Spinal cord (tissue), 10 donors: ENCODE results near the gene DCP2. TPM values are rescaled to one million over a fixed set of nuclear protein-coding genes. Genes with fewer than 3 reads are reported as not detected.
A peak's percentile ranks its signal among the peaks of the same experiment; 100 is the strongest.
"Not testable (repeated sequence)": the region's sequence is repeated elsewhere in the genome, so short reads cannot be mapped to it uniquely, and the experiment has no call there.

ENCODE experiments used
- DNase-seq, 6 donors: peaks; one replicate each; pipeline versions ENCODE4 v3.0.0 to v3.0.0-alpha.2; 2013 to 2015; ENCODE audit warnings: low spot score in 6 of 6, low read depth in 4 of 6
- H3K27ac ChIP-seq: one replicate; pipeline ENCODE4 v1.5.1; 2013; ENCODE audit warnings: low read depth, low read length, control low read depth
- H3K27me3 ChIP-seq: one replicate; pipeline ENCODE4 v1.6.1; 2013; ENCODE audit warnings: low read length; ENCODE audit not compliant: control insufficient read depth, insufficient read depth
- H3K36me3 ChIP-seq: one replicate; pipeline ENCODE4 v1.6.1; 2013; ENCODE audit warnings: low read length; ENCODE audit not compliant: control insufficient read depth, insufficient read depth
- H3K4me1 ChIP-seq: one replicate; pipeline ENCODE4 v1.6.1; 2013; ENCODE audit warnings: low read length; ENCODE audit not compliant: control insufficient read depth, insufficient read depth
- H3K4me3 ChIP-seq: one replicate; pipeline ENCODE4 v1.5.1; 2013; ENCODE audit warnings: low read depth, low read length, control low read depth
- H3K9me3 ChIP-seq: one replicate; pipeline ENCODE4 v1.6.1; 2013; ENCODE audit warnings: low read length; ENCODE audit not compliant: control insufficient read depth, insufficient read depth
- WGBS: methylation state at CpG from one replicate; pipeline ENCODE4 v1.1.5; 2013; ENCODE audit warnings: missing lambda C conversion rate; ENCODE audit not compliant: insufficient coverage; 5-methylcytosine and 5-hydroxymethylcytosine counted together
- polyA plus RNA-seq, 2 donors: library from polyadenylated mRNA; unstranded; fragments of 120-200 nt; gene quantifications; one replicate each; pipeline ENCODE4 v1.2.1, GENCODE V29; 2013; ENCODE audit not compliant: insufficient read length in 2 of 2
- total RNA-seq, 2 donors: library from RNA; depleted of rRNA in 1 of 2; stranded (reverse); fragments of 120-200 nt in 1 of 2; fragments of >200 nt in 1 of 2; gene quantifications; one replicate each; pipeline versions ENCODE4 v1.2.3 to v1.2.4, GENCODE V29; 2013 to 2014
- donor health status: healthy.

DCP2 gene
- total and polyA plus RNA-seq, 4 donors, result 17.8 to 82.1 (median 38.2) TPM

GRCh38 chr5:112940670-112941069 is 35.9 kb upstream of the DCP2 start:
- Histone ChIP-seq H3K9me3 (no peaks in the 10 kb centered on the region), H3K27ac (no peak overlapping the region), H3K4me3 (no peak overlapping the region), H3K36me3 (no peaks in the 10 kb centered on the region), H3K4me1 (no peaks in the 10 kb centered on the region), H3K27me3 (no peaks in the 10 kb centered on the region)
- WGBS, result no CpG with 5 or more reads among the region's 2 CpGs
- no peak for DNase-seq

GRCh38 chr5:112948458-112948857 is 28.1 kb upstream of the DCP2 start:
- Histone ChIP-seq H3K9me3 (no peaks in the 10 kb centered on the region), H3K4me3 (no peak overlapping the region), H3K27ac (no peak overlapping the region), H3K27me3 (no peaks in the 10 kb centered on the region), H3K36me3 (no peaks in the 10 kb centered on the region), H3K4me1 (no peaks in the 10 kb centered on the region)
- DNase-seq, result no peak
- no CpG with 5 or more reads among the region's 1 CpG for WGBS

- 97% methylated on average over 10 of the region's 12 CpGs for WGBS
- DNase-seq, result no peak
- Histone ChIP-seq H3K4me1 (no peaks in the 10 kb centered on the region), H3K27ac (no peak overlapping the region), H3K9me3 (no peaks in the 10 kb centered on the region), H3K27me3 (no peaks in the 10 kb centered on the region), H3K36me3 (no peaks in the 10 kb centered on the region), H3K4me3 (no peak overlapping the region)
Measured at GRCh38 chr5:112951124-112951702, 25.4 kb upstream of the DCP2 start.

- H3K9me3 ChIP-seq, result no peaks in the 10 kb centered on the region
- no peaks in the 10 kb centered on the region for H3K27me3 ChIP-seq
- WGBS, result 89% methylated on average over 2 of the region's 3 CpGs
- H3K27ac ChIP-seq, result no peak overlapping the region
- no peaks in the 10 kb centered on the region for H3K36me3 ChIP-seq
- H3K4me1 ChIP-seq, result peaks cover 3% of the 10 kb centered on the region
- no peak overlapping the region for H3K4me3 ChIP-seq
- DNase-seq, result no peak
Measured at GRCh38 chr5:112956606-112957005, 20.0 kb upstream of the DCP2 start.

GRCh38 chr5:112957036-112957808 is 19.4 kb upstream of the DCP2 start:
- no CpG with 5 or more reads among the region's 2 CpGs for WGBS
- peaks cover 3% of the 10 kb centered on the region for H3K4me1 ChIP-seq
- peak in 1 of 6 donors; percentile 59 for DNase-seq
- no peaks in the 10 kb centered on the region for H3K27me3 ChIP-seq
- no peak overlapping the region for H3K4me3 ChIP-seq
- H3K36me3 ChIP-seq, result no peaks in the 10 kb centered on the region
- no peaks in the 10 kb centered on the region for H3K9me3 ChIP-seq
- H3K27ac ChIP-seq, result no peak overlapping the region

- Histone ChIP-seq H3K4me3 (no peak overlapping the region), H3K36me3 (no peaks in the 10 kb centered on the region), H3K9me3 (no peaks in the 10 kb centered on the region), H3K27me3 (no peaks in the 10 kb centered on the region), H3K27ac (no peak overlapping the region), H3K4me1 (peaks cover 3% of the 10 kb centered on the region)
- DNase-seq, result peak in 5 of 6 donors; percentile 12 to 89 (median 43)
- WGBS, result 37% methylated on average over 3 of the region's 5 CpGs
Measured at GRCh38 chr5:112958093-112959088, 18.2 kb upstream of the DCP2 start.

GRCh38 chr5:112959872-112960271 is 16.7 kb upstream of the DCP2 start:
- WGBS, result 98% methylated on average over 7 of the region's 8 CpGs

GRCh38 chr5:112960315-112960714 is 16.3 kb upstream of the DCP2 start:
- peak in 1 of 6 donors; percentile 48 for DNase-seq
- WGBS, result no CpG with 5 or more reads among the region's 1 CpG
- H3K27ac ChIP-seq, result no peak overlapping the region

More at GRCh38 chr5:112959872-112960271, 16.7 kb upstream of the DCP2 start:
- not testable (repeated sequence) for H3K4me1 ChIP-seq, H3K27ac ChIP-seq, H3K4me3 ChIP-seq, H3K36me3 ChIP-seq, DNase-seq, H3K27me3 ChIP-seq, H3K9me3 ChIP-seq

GRCh38 chr5:112960863-112961504 is 15.6 kb upstream of the DCP2 start:
- 89% methylated on average over 3 of the region's 6 CpGs for WGBS
- Histone ChIP-seq H3K36me3 (no peaks in the 10 kb centered on the region), H3K9me3 (no peaks in the 10 kb centered on the region), H3K27me3 (no peaks in the 10 kb centered on the region), H3K27ac (no peak overlapping the region), H3K4me1 (peaks cover 3% of the 10 kb centered on the region), H3K4me3 (no peak overlapping the region)
- no peak for DNase-seq

More at GRCh38 chr5:112960315-112960714, 16.3 kb upstream of the DCP2 start:
- Histone ChIP-seq H3K36me3 (no peaks in the 10 kb centered on the region), H3K4me3 (no peak overlapping the region), H3K9me3 (no peaks in the 10 kb centered on the region), H3K27me3 (no peaks in the 10 kb centered on the region), H3K4me1 (peaks cover 3% of the 10 kb centered on the region)
